HG03432 (cell line): ENCODE results near the gene GRID2.

Experiments used
- ATAC-seq: cut with Tn5 transposase; IDR thresholded peaks from one replicate; pipeline ENCODE4 v1.9.1; 2021; ENCODE audit warnings: mild to moderate bottlenecking, moderate library complexity; ENCODE audit not compliant: unreplicated experiment

The GRID2 gene

DNA sequence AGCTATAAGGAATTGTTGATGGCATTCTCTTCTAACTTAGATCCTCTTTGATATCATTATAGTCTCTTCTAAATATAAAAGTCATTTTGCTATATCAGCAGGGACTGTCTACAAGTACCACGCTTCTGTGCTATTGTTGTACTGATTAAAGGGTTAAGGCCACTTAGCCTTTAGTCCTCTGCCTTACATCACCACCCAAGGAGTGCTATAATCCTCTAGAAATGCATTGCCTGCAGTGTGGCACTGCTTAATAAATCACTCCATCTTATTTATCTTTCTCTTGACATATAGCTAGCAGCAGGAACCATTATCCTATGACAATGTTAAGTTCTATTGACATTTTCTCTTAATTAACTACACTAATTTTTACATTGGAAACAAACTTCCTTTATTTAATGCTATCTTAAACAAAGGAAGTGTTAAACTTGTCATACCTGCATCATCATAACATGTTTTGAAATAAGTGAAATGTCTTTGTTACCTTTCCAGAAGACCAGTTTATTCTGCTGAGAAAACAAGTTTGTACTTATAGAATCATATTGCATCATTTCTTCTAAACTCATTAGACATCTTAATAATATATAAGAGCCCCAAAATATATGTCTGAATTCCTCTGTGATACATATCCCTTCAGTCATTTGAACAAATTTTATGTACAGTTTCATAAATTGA is 1163.9 kb downstream of the GRID2 start:
- no peak for ATAC-seq

DNA sequence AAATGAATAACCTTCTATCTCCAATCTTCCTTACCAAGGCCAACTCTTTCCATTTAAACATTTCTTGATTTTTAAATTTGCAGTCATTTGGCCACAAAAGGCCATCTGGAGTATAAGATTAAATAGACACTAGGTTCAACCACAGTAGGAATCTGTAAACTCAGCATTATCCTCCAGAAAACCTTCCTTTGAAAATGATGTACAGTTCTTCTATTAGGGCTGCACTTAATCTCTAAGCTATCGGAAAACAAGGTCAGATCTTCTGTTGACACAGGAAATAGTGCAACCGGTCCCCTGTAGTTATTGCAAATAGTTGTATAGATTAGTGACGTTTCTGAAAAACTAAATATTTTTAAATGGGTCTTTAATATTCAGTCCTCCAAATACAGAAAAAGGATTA is 1165.8 kb downstream of the GRID2 start:
- no peak for ATAC-seq

DNA sequence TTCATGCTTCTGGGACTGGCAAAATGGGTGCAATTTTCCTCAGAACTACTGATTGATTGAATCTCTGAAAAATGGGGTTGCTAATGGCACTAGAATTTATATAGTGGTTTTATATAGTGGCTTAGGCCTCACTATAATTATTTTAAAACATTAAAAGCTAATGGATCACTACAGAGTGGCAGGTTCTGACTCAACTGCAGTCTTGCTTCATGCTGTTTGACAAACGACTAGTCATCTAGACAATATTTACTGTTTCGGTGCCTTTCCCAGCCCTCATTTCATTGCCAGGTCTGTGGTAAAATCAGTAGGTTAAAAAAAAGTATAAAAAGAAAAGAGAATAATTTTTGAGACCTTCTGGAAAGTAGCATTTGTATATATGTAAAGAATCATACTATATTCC is 1172.0 kb downstream of the GRID2 start:
- no peak for ATAC-seq

DNA sequence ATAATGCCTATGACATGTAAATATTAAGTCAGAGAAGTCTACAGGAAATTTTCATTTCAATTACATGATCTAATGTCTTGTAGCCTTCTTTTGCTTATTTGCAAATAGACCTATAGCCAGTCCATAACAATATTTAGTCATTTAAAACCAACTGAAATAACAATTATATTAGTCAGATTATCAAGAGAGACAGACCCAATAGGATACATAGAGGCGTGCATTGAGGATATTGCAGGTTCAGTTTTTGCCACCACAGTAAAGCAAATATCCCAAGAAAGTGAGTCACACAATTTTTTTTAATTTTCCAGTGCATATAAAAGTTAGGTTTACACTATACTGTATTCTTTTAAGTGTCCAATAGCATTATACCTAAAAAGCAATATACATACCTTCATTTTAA is 1175.0 kb downstream of the GRID2 start:
- no peak for ATAC-seq

DNA sequence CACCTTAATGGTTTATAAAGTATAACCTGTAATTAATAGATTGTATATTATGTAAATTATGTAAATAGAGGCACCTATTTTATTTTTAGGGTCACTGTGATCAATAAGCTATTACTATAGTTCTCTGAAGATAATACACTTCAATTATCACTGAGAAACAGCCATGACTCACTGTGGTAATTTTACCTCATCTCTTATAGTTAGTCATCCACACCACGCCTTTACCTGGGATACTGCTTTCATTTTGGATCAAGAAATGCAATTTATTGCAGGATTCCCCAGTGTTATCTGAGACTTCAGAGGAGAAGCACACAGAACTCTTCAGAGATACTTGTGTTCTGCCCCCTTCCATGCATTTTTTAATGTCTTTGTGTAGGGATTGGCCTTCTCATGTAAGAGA is 1176.7 kb downstream of the GRID2 start:
- no peak for ATAC-seq

DNA sequence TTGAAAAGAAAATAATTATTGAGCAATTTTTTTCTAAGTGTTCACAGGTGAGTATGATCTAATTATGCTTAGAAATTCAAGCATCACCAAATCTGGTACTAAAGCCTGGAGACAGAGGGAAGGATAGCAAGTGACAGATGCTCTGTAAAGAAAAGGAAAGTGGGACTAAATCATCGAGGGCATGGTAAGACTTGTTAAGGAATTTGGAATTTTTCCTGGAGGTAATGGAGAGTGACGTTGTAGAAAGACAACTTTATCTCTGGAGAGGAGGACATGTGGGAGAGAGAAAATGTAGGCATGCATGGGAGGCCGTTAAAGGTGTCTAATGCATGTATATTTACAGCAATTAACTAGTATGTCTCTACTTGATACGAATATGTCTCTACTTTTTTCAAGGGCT is 1191.6 kb downstream of the GRID2 start:
- no peak for ATAC-seq

DNA sequence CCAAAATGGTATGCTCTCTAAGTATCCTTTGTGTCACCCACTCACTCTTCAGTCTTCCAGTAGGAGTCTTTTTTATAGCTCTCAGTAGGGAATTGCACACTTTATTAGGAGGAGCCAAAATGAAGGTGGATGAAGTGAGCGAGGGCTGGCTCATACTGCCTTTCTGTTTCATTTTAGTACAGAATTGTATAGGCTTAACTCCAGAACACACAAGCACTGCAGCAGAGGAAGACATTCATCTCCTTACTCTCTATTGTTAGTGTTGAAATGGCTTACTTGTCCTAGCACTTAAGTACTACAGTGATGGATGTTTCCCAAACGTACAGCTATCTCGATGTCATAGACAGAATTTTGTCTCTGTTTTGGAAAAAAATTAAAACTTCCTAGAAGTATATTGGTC is 1197.5 kb downstream of the GRID2 start:
- no peak for ATAC-seq

DNA sequence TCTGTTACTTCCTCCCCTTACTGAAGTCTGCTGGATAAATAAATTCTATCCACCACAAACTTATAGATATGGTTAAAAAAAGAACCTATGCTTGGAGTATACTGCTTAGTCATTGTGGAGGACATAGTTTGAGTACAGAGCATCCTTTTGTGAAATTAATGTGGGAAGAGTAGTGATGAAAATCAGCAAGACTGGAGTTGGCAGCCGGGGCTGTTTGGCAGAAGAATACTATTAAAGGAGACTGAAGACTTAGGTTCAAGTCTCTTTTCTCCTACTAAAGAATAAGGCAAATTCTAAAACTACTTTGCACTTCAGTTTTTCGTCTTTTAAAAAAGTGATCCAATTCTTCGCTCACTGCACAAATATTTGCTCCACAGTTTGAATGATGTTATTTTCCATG is 1198.2 kb downstream of the GRID2 start:
- no peak for ATAC-seq

DNA sequence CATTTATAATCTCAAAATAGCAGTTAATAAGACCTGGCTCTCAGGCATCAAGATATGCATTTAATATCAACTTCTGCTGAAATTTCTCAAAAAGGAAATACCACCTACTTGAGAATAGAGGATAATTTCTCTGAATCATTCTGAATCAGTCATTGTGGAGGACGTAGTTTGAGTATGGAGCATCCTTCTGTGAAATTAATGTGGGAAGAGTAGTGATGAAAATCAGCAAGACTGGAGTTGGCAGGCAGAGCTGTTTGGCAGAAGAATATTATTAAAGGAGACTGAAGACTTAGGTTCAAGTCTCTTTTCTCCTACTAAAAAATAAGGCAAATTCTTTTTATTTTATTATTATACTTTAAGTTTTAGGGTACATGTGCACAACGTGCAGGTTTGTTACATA is 1199.2 kb downstream of the GRID2 start:
- ATAC-seq, result no peak

DNA sequence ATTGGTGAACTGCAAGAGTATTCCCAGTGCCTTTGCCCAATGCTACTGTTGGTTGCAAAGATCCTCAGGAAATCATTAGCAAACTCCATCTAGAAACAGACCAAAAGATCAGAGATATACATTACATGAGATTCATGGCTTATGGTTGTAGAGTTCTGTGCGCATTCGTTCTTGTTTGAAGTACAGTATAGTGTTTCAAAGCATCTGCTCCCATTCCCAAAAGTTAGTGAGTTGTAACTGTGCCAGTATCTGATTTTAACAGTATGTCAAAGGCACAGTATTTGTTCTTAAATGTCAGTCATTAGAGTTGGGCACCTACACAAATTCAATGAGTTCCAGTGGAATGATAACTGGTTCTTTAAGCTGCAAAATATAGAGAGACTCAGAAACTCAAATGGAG is 1210.1 kb downstream of the GRID2 start:
- ATAC-seq, result no peak

DNA sequence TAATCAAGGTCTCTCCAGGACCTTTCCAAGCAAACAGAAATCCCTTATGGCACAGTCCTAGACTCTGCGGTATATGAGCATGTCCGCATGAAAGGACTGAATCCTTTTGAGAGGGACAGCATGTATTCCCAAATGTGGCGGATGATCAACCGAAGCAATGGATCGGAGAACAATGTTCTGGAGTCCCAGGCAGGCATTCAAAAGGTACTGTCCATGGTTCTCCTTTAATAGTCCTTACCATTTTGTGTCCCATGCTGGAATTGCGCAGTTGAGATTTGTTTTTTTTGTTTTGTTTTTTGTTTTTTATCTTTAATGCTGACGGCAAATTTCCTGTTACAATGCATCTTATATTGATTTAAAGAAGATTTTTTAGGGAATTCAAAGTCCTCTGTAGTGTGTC is 1211.4 kb downstream of the GRID2 start:
- ATAC-seq, result no peak

DNA sequence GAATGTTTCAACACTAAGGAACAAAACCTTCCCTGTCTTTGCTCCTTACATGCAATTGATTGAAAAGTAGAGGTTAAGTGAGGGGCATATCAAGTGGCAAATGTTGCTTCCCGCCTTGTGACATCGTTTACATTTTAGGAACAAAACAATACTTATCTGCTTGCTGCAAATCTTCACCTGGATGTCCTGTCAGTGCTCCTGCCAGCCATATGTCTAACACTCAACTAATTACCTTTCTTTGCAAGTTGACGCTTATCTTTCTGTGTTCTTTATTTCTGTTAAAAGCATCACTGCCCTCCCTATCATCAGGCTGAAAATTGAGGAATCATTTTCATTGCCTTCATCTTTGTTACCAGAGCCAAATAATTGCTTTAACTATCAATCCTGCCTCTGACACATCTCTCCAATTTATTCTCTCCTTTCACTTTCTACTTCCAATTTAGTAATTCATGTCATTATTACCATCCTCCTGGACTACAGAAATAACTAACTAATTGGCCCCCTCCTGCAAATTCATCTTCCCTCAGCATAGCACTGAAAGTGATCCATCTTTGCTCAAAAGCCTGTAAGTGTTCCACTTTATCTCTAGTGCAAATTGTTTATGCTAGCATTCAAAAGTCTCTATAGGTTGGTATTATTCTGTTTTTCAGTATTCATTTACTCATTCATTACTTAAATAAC is 1226.1 kb downstream of the GRID2 start:
- no peak for ATAC-seq

DNA sequence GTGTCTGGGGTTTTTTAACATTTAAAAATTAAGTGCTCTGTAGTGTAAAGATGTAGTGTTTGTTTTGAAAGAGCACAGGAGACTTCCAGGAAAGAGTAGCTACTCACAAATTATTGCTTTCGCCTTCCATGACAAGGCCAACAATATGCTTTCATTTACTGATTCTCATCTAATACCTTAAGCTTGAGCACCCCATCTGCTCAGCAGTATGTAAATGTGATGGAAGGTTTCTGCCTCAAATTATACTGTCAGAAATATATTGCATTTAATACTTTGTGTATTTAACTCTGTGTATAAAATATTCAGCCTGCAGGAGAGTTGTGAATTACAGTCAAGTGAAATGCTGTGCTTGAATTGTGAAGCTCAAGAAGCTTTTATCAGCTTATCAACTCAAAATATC is 1228.5 kb downstream of the GRID2 start:
- no peak for ATAC-seq

DNA sequence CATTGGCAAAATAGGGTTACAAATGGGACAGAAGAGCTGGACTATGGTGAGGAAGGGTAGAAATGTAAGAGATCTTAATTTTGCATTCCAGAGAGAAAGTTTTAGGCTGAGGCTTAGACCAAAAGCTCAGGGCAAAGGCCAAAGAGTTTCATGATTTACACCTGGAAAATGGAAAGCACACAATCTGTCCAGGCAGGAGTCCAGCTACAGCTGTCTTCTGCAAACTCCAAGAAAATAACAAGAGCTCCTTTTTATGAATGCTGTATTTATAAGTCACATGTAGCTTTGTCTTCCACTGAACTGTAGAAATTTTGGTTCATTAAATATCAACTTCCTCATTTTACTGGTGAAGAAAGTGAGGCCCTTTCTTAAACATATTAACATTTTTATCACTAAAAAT is 1236.8 kb downstream of the GRID2 start:
- no peak for ATAC-seq

DNA sequence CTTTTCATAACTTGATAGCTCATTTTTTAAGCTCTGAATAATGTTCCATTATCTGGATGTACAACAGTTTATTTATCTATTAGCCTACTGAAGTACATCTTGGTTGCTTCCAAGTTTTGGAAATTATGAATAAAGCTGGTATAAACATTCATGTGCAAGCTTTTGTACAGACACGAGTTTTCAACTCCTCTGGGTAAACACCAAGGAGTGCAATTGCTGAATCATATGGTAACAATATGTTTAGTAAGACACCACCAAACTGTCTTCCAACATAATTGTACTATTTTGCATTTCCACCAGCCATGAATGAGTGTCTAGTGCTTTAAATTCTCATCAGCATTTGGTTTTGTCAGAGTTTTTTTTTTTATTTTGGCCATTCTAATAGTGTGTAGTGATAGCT is 1258.1 kb downstream of the GRID2 start:
- no peak for ATAC-seq

DNA sequence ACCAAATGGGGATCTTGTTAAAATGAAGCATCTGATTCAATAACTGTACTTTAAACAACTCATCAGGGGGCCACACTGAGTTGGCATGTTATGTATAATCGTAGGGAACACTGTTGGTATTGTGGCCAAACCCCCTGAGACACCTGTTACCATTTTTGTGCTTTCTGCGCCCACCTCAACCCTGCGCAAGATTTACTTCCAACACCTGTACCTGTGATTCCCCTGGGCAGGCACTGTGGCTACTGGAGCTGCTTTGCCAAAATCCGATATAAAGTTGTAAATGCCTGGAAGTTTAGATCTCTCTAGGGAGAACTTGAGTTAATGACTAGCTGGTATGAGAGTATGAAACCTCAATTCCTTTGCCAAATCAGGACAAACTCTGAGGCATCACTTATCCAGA is 1265.0 kb downstream of the GRID2 start:
- no peak for ATAC-seq

DNA sequence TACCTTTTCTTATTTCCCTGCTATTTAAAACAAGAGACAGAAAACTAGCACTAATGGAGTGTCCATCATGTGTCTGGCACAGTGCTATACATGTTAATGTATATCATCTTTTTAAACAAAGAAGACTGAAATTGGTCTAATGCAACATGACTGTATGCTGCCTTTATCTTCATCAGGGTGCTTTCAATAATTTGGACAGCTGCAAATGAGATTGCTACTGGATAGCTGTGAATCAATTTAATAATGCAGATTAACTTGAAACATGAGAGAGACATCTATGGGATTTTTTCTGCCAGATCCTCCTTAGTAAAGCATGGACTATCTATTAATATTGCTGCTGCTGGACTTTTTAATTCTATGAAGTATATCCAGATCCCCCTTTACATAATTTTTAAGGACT is 1269.5 kb downstream of the GRID2 start:
- ATAC-seq, result no peak

DNA sequence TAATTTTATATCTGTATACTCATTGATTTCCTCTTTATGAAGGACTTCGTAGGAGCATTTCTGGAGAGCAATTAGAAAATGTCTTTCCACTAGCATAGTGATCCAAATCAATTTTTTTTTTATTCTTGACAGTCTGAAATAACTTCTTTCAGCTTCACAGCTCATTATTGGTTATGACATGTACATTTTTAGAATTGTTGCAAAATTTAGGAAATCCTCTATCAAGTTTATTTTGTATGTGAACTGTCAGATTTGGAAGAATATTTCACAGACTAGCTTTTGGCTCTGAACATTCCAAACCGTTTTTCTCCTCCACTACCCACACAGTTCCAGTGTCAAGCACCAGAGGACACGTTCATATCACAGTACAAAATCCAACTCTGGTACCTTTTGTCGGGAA is 1275.2 kb downstream of the GRID2 start:
- no peak for ATAC-seq

DNA sequence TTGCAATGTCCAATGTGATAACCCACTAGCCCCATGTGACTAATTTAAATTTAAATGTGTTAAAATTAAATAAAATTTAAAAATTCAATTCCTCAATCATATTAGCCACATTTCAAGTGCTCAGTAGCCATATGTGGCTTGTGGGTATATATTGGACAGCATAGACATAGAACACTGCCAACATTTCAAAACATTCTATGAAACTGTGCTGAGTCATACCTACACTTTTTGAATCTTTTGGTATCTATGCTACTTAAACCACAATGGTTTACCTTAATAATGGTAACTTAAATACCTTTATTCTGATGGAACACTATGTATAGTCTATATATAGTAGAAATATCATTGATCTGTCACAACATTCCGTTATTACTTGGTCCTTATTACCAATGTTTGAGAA is 1301.4 kb downstream of the GRID2 start:
- peak; percentile 76 for ATAC-seq

DNA sequence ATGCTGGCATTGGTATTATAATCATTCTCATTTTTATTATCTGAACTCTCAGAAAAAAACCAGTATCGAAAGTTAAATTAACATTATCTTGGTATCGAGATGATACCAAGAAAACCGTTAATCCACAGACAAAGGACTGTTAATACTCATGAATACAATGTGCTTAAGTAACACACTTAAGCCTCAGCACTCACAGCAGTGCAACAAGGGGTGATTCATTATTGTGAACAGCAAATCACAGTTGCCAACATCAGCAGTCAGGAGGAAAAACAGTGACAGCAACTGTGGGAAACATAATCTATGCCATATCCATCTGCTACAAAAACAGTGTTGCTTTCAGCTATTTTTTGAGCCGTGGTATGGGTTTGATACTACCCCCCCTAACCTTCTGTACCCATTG is 1313.8 kb downstream of the GRID2 start:
- ATAC-seq, result no peak

DNA sequence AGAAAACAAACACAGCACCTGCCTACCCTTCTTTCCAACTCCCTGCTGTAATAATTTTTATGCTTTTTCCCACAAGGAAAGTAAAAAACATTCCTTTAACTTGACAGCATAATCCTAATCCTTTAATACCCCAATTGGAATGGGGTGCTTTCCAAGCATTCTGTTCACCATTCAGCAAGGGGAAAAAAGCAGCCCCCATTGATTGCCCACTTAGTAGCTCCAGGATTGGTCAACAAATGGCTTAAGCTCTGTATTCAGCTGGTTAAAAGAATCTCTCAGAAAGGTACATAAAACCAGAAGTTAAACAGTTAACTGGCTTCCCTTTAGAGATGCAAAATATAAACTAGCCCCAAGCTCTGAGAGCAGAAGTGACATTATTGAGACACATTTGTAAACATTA is 1330.0 kb downstream of the GRID2 start:
- ATAC-seq, result no peak

DNA sequence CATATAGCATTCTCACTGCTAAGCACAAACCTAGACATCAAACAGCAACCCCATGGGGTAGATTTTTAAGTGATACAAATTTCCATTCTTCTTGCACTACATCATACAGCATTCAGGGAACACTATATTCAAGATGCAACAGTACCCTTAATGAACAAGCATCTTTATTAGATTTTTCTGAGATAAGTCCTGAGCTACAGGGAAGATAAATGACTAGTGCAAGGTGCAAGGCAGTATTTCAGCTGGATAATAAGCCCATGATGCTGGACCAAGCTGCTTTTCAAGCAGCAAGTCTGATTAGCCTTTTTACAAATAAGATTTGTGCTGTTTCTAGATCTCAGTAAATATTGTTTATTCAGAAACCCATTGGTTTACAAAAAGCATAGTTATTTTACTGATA is 1332.2 kb downstream of the GRID2 start:
- ATAC-seq, result no peak

DNA sequence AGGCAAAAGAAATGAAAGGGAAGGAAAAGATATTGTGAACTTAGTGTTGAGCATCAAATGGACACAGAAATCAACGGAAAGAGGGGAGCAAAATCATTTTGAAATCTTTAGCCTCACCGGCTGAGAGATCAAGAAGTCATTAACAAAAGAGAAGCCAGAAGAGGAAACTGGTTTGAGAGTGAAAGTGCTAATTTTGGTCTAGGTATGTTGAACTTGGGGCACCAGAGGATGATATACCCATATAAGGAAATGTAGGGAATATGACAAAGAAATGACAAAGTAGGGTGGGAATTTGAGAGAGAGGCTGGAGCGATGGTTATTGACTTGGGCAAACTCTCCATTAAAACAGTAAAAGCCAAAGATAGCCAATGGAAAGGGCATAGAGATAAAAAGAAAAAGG is 1341.4 kb downstream of the GRID2 start:
- peak; percentile 63 for ATAC-seq
